SKM-1 treated with dmso at 0.1 percent for 144 hours (cell line): ENCODE results near the gene DPEP1.
"Not testable (repeated sequence)": the region's sequence is repeated elsewhere in the genome, so short reads cannot be mapped to it uniquely, and the experiment has no call there.

Experiments
- DNase-seq: peaks from one replicate; lab custom pipeline; 2025; ENCODE audit not compliant: unreplicated experiment; lab: John Stamatoyannopoulos, UW

The DPEP1 gene

GRCh38 chr16:89645122-89645521 lies 31.7 kb downstream of the DPEP1 start:
- DNase-seq: no peak

- DNase-seq: no peak
Observed at GRCh38 chr16:89646270-89646669, 32.8 kb downstream of the DPEP1 start.

- DNase-seq: no peak
Observed at GRCh38 chr16:89646906-89647305, 33.5 kb downstream of the DPEP1 start.

- no peak for DNase-seq
Observed at GRCh38 chr16:89651584-89651983, 38.1 kb downstream of the DPEP1 start.

- DNase-seq: no peak
Observed at GRCh38 chr16:89653656-89654295, 40.3 kb downstream of the DPEP1 start.

- DNase-seq: no peak
Observed at GRCh38 chr16:89655062-89655643, 41.7 kb downstream of the DPEP1 start.

- no peak for DNase-seq
Observed at GRCh38 chr16:89656435-89657121, 43.1 kb downstream of the DPEP1 start.

- DNase-seq: peak; percentile 64
Observed at GRCh38 chr16:89657442-89658220, 44.2 kb downstream of the DPEP1 start, which contains the start of the genes CHMP1A and SPATA33. CHMP1A (minus strand) TSS chr16:89657708; CDS start chr16:89657588, 120 bp downstream. SPATA33 (plus strand) TSS chr16:89657836; CDS start chr16:89657912, 76 bp downstream.

GRCh38 chr16:89658221-89658879 lies 44.9 kb downstream of the DPEP1 start:
- no peak for DNase-seq

GRCh38 chr16:89660146-89660545 lies 46.7 kb downstream of the DPEP1 start:
- no peak for DNase-seq

GRCh38 chr16:89661215-89661614 lies 47.8 kb downstream of the DPEP1 start:
- DNase-seq: no peak

- DNase-seq: not testable (repeated sequence)
Observed at GRCh38 chr16:89664238-89664637, 50.8 kb downstream of the DPEP1 start.

- DNase-seq: not testable (repeated sequence)
Observed at GRCh38 chr16:89667000-89667399, 53.6 kb downstream of the DPEP1 start.

GRCh38 chr16:89667633-89668032 lies 54.2 kb downstream of the DPEP1 start:
- DNase-seq: no peak

GRCh38 chr16:89668790-89669158 lies 55.3 kb downstream of the DPEP1 start:
- no peak for DNase-seq

- DNase-seq: no peak
Observed at GRCh38 chr16:89669755-89670154, 56.3 kb downstream of the DPEP1 start.

GRCh38 chr16:89670496-89671431 lies 57.3 kb downstream of the DPEP1 start:
- DNase-seq: no peak

- DNase-seq: not testable (repeated sequence)
Observed at GRCh38 chr16:89671565-89671964, 58.1 kb downstream of the DPEP1 start.

GRCh38 chr16:89672177-89672941 lies 58.9 kb downstream of the DPEP1 start:
- no peak for DNase-seq
